ENCODE measurements around the gene PTX4. TPM values are rescaled to one million over a fixed set of nuclear protein-coding genes. Genes with fewer than 3 reads are reported as not detected.

The PTX4 gene
- total and polyA plus RNA-seq, 2 experiments from 2014 or later = not detected

- Histone ChIP-seq H3K79me2 (replicated peaks; ENCODE audit: insufficient read depth) (no peaks in the 10 kb centered on the region), H3K4me1 (ENCODE audit: insufficient read depth) (no peaks in the 10 kb centered on the region), H3K27me3 (ENCODE audit: insufficient read depth) (no peaks in the 10 kb centered on the region), H3K4me2 (no peak overlapping the region), H3K9me2 (ENCODE audit: insufficient read depth) (no peaks in the 10 kb centered on the region), H3F3A (replicated peaks; ENCODE audit: low read depth) (no peaks in the 10 kb centered on the region), H3K36me3 (ENCODE audit: insufficient read depth) (no peaks in the 10 kb centered on the region), H2AFZ (no peak overlapping the region), H3K27ac (ENCODE audit: low read depth) (no peak overlapping the region), H4K20me1 (replicated peaks; ENCODE audit: insufficient read depth) (no peaks in the 10 kb centered on the region), H3K4me3 (no peak overlapping the region)
- no peaks in the 10 kb centered on the region for H3K4me1 Mint-ChIP-seq
- TF ChIP-seq EZH2 (IDR thresholded peaks at IDR 0.05; ENCODE audit: low read depth, unreplicated experiment) (no peak), CREB1 (CRISPR knock-in tag; IDR thresholded peaks at IDR 0.05; ENCODE audit: low read depth) (no peak), JUNB (IDR thresholded peaks at IDR 0.05; ENCODE audit: unreplicated experiment) (no peak), REST (IDR thresholded peaks at IDR 0.05; ENCODE audit: unreplicated experiment) (no peak), ETS1 (IDR thresholded peaks at IDR 0.05) (no peak), NANOG (IDR thresholded peaks at IDR 0.05; ENCODE audit: borderline replicate concordance) (no peak), EZH2phosphoT487 (IDR thresholded peaks at IDR 0.05; ENCODE audit: unreplicated experiment) (no peak), STAT1 (IDR thresholded peaks at IDR 0.05; ENCODE audit: unreplicated experiment) (no peak), ZNF331 (CRISPR knock-in tag; IDR thresholded peaks at IDR 0.05; ENCODE audit: low read depth) (no peak), POLR2AphosphoS5 (IDR thresholded peaks at IDR 0.05; ENCODE audit: low read depth) (no peak)
- TF ChIP-seq, protein P1, sequence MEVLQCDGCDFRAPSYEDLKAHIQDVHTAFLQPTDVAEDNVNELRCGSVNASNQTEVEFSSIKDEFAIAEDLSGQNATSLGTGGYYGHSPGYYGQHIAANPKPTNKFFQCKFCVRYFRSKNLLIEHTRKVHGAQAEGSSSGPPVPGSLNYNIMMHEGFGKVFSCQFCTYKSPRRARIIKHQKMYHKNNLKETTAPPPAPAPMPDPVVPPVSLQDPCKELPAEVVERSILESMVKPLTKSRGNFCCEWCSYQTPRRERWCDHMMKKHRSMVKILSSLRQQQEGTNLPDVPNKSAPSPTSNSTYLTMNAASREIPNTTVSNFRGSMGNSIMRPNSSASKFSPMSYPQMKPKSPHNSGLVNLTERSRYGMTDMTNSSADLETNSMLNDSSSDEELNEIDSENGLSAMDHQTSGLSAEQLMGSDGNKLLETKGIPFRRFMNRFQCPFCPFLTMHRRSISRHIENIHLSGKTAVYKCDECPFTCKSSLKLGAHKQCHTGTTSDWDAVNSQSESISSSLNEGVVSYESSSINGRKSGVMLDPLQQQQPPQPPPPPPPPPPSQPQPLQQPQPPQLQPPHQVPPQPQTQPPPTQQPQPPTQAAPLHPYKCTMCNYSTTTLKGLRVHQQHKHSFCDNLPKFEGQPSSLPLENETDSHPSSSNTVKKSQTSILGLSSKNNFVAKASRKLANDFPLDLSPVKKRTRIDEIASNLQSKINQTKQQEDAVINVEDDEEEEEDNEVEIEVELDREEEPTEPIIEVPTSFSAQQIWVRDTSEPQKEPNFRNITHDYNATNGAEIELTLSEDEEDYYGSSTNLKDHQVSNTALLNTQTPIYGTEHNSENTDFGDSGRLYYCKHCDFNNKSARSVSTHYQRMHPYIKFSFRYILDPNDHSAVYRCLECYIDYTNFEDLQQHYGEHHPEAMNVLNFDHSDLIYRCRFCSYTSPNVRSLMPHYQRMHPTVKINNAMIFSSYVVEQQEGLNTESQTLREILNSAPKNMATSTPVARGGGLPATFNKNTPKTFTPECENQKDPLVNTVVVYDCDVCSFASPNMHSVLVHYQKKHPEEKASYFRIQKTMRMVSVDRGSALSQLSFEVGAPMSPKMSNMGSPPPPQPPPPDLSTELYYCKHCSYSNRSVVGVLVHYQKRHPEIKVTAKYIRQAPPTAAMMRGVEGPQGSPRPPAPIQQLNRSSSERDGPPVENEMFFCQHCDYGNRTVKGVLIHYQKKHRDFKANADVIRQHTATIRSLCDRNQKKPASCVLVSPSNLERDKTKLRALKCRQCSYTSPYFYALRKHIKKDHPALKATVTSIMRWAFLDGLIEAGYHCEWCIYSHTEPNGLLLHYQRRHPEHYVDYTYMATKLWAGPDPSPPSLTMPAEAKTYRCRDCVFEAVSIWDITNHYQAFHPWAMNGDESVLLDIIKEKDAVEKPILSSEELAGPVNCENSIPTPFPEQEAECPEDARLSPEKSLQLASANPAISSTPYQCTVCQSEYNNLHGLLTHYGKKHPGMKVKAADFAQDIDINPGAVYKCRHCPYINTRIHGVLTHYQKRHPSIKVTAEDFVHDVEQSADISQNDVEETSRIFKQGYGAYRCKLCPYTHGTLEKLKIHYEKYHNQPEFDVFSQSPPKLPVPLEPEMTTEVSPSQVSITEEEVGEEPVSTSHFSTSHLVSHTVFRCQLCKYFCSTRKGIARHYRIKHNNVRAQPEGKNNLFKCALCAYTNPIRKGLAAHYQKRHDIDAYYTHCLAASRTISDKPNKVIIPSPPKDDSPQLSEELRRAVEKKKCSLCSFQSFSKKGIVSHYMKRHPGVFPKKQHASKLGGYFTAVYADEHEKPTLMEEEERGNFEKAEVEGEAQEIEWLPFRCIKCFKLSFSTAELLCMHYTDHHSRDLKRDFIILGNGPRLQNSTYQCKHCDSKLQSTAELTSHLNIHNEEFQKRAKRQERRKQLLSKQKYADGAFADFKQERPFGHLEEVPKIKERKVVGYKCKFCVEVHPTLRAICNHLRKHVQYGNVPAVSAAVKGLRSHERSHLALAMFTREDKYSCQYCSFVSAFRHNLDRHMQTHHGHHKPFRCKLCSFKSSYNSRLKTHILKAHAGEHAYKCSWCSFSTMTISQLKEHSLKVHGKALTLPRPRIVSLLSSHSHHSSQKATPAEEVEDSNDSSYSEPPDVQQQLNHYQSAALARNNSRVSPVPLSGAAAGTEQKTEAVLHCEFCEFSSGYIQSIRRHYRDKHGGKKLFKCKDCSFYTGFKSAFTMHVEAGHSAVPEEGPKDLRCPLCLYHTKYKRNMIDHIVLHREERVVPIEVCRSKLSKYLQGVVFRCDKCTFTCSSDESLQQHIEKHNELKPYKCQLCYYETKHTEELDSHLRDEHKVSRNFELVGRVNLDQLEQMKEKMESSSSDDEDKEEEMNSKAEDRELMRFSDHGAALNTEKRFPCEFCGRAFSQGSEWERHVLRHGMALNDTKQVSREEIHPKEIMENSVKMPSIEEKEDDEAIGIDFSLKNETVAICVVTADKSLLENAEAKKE (CRISPR knock-in tag; IDR thresholded peaks at IDR 0.05) = no peak
- TF ChIP-seq, protein P2, sequence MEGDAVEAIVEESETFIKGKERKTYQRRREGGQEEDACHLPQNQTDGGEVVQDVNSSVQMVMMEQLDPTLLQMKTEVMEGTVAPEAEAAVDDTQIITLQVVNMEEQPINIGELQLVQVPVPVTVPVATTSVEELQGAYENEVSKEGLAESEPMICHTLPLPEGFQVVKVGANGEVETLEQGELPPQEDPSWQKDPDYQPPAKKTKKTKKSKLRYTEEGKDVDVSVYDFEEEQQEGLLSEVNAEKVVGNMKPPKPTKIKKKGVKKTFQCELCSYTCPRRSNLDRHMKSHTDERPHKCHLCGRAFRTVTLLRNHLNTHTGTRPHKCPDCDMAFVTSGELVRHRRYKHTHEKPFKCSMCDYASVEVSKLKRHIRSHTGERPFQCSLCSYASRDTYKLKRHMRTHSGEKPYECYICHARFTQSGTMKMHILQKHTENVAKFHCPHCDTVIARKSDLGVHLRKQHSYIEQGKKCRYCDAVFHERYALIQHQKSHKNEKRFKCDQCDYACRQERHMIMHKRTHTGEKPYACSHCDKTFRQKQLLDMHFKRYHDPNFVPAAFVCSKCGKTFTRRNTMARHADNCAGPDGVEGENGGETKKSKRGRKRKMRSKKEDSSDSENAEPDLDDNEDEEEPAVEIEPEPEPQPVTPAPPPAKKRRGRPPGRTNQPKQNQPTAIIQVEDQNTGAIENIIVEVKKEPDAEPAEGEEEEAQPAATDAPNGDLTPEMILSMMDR (conservative IDR thresholded peaks at IDR 0.05; ENCODE audit: low read depth in 2 of 2) = no peak
- peaks cover 24% of the 10 kb centered on the region for H3K27me3 Mint-ChIP-seq (ENCODE audit: insufficient read depth, low read depth, poor library complexity)
- H3K9me3 Mint-ChIP-seq = peaks cover 2% of the 10 kb centered on the region; the same call in 2 of the 3 replicates
- H3K27ac Mint-ChIP-seq = no peak overlapping the region
- H3K4me3 Mint-ChIP-seq = no peak overlapping the region
- no peaks in the 10 kb centered on the region for H3K36me3 Mint-ChIP-seq (ENCODE audit: low read depth)
- ATAC-seq = no peak
- DNase-seq (ENCODE audit: low spot score) = no peak
Observed at GRCh38 chr16:1485847-1486496, 2.8 kb downstream of the PTX4 start.
